ENCODE results near the gene SEC14L1. TPM values are rescaled to one million over a fixed set of nuclear protein-coding genes. Genes with fewer than 3 reads are reported as not detected.
"Not testable (repeated sequence)": the region's sequence is repeated elsewhere in the genome, so short reads cannot be mapped to it uniquely, and the experiment has no call there.

The SEC14L1 gene
- total RNA-seq, 2 experiments from 2014 or later, result 44.2 to 67.0 TPM

GRCh38 chr17:77153999-77154586 lies 13.3 kb downstream of the SEC14L1 start:
- POLR2A ChIA-PET, result no interaction called here
- Mint-ChIP-seq H3K27me3 (no peaks in the 10 kb centered on the region), H3K9me3 (ENCODE audit: low read depth) (no peaks in the 10 kb centered on the region), H3K4me3 (no peak overlapping the region), H3K36me3 (ENCODE audit: low read depth) (peaks cover 3% of the 10 kb centered on the region), H3K4me1 (peaks cover 34% of the 10 kb centered on the region), H3K27ac (no peak overlapping the region)
- ATAC-seq, result no peak
- no peak for DNase-seq
- CTCF ChIA-PET, result interaction anchor here (1.1 to 1.2 kb wide), 2 partner anchors 13 to 28 kb away, joined by 3 to 4 read pairs; no protein-coding TSS in a partner anchor
- intact Hi-C loops (cut with DNase I, micrococcal nuclease), result no loop called here

GRCh38 chr17:77155125-77155524 lies 14.4 kb downstream of the SEC14L1 start:
- CTCF ChIA-PET, result interaction anchor here (1.1 to 2.0 kb wide), 2 partner anchors 12 to 18 kb away, joined by 3 to 7 read pairs; no protein-coding TSS in a partner anchor
- no peaks in the 10 kb centered on the region for H3K27me3 Mint-ChIP-seq
- intact Hi-C loops (cut with DNase I, micrococcal nuclease), result no loop called here
- H3K27ac Mint-ChIP-seq, result peak overlapping the region; percentile 3
- H3K36me3 Mint-ChIP-seq (ENCODE audit: low read depth), result peaks cover 3% of the 10 kb centered on the region
- no peak for ATAC-seq
- no peak for DNase-seq
- POLR2A ChIA-PET, result no interaction called here
- no peaks in the 10 kb centered on the region for H3K9me3 Mint-ChIP-seq (ENCODE audit: low read depth)
- H3K4me3 Mint-ChIP-seq, result no peak overlapping the region
- H3K4me1 Mint-ChIP-seq, result peaks cover 38% of the 10 kb centered on the region

GRCh38 chr17:77157766-77158165 lies 17.0 kb downstream of the SEC14L1 start:
- H3K36me3 Mint-ChIP-seq (ENCODE audit: low read depth); ATAC-seq; POLR2A ChIA-PET; H3K9me3 Mint-ChIP-seq (ENCODE audit: low read depth); H3K27me3 Mint-ChIP-seq; DNase-seq; H3K27ac Mint-ChIP-seq; intact Hi-C loops (cut with DNase I, micrococcal nuclease); H3K4me3 Mint-ChIP-seq: not testable (repeated sequence)
- CTCF ChIA-PET, result interaction anchor here (1.0 kb wide), 1 partner anchor 12 kb away, joined by 3 read pairs; no protein-coding TSS in a partner anchor
- H3K4me1 Mint-ChIP-seq, result peaks cover 36% of the 10 kb centered on the region

GRCh38 chr17:77160091-77160874 lies 19.5 kb downstream of the SEC14L1 start:
- peaks cover 10% of the 10 kb centered on the region for H3K36me3 Mint-ChIP-seq (ENCODE audit: low read depth)
- intact Hi-C loops (cut with DNase I, micrococcal nuclease), result no loop called here
- H3K9me3 Mint-ChIP-seq (ENCODE audit: low read depth), result no peaks in the 10 kb centered on the region
- ChIA-PET CTCF (interaction anchor here (0.5 to 1.5 kb wide), 3 partner anchors 9 to 42 kb away, joined by 3 to 5 read pairs (median 4); no protein-coding TSS in a partner anchor), POLR2A (no interaction called here)
- no peak overlapping the region for H3K27ac Mint-ChIP-seq
- H3K4me3 Mint-ChIP-seq, result no peak overlapping the region
- ATAC-seq (no peak), DNase-seq (no peak)
- H3K27me3 Mint-ChIP-seq, result no peaks in the 10 kb centered on the region
- peaks cover 38% of the 10 kb centered on the region for H3K4me1 Mint-ChIP-seq

- H3K27me3 Mint-ChIP-seq, result no peaks in the 10 kb centered on the region
- peaks cover 35% of the 10 kb centered on the region for H3K4me1 Mint-ChIP-seq
- no peak overlapping the region for H3K27ac Mint-ChIP-seq
- no peak overlapping the region for H3K4me3 Mint-ChIP-seq
- ChIA-PET CTCF (interaction anchor here (0.5 to 1.5 kb wide), 2 partner anchors 10 to 43 kb away, joined by 3 to 5 read pairs; no protein-coding TSS in a partner anchor), POLR2A (no interaction called here)
- no peaks in the 10 kb centered on the region for H3K9me3 Mint-ChIP-seq (ENCODE audit: low read depth)
- intact Hi-C loops (cut with DNase I, micrococcal nuclease), result no loop called here
- DNase-seq (no peak), ATAC-seq (no peak)
- peaks cover 13% of the 10 kb centered on the region for H3K36me3 Mint-ChIP-seq (ENCODE audit: low read depth)
Measured at GRCh38 chr17:77160875-77161530, 20.2 kb downstream of the SEC14L1 start.

- Mint-ChIP-seq H3K4me1 (peaks cover 34% of the 10 kb centered on the region), H3K27me3 (no peaks in the 10 kb centered on the region), H3K27ac (no peak overlapping the region), H3K4me3 (no peak overlapping the region), H3K9me3 (ENCODE audit: low read depth) (peaks cover 2% of the 10 kb centered on the region), H3K36me3 (ENCODE audit: low read depth) (peaks cover 14% of the 10 kb centered on the region)
- POLR2A ChIA-PET, result no interaction called here
- CTCF ChIA-PET, result no interaction called here
- DNase-seq, result no peak
- intact Hi-C loops (cut with DNase I, micrococcal nuclease), result no loop called here
- ATAC-seq, result no peak
Measured at GRCh38 chr17:77161953-77162352, 21.2 kb downstream of the SEC14L1 start.

- H3K4me1 Mint-ChIP-seq, result peaks cover 32% of the 10 kb centered on the region
- no peaks in the 10 kb centered on the region for H3K27me3 Mint-ChIP-seq
- H3K9me3 Mint-ChIP-seq (ENCODE audit: low read depth), result peaks cover 11% of the 10 kb centered on the region
- no peak for DNase-seq
- CTCF ChIA-PET, result interaction anchor here (0.5 to 1.5 kb wide), 8 partner anchors 10 to 293 kb away, joined by 3 to 4 read pairs (median 3); no protein-coding TSS in a partner anchor
- POLR2A ChIA-PET, result no interaction called here
- intact Hi-C loops (cut with DNase I, micrococcal nuclease), result no loop called here
- H3K4me3 Mint-ChIP-seq, result no peak overlapping the region
- no peak for ATAC-seq
- H3K36me3 Mint-ChIP-seq (ENCODE audit: low read depth), result peaks cover 20% of the 10 kb centered on the region
- H3K27ac Mint-ChIP-seq, result peak overlapping the region; percentile 11
Measured at GRCh38 chr17:77163001-77163400, 22.2 kb downstream of the SEC14L1 start.

- Mint-ChIP-seq H3K4me3 (no peak overlapping the region), H3K36me3 (ENCODE audit: low read depth) (peaks cover 24% of the 10 kb centered on the region), H3K4me1 (peaks cover 27% of the 10 kb centered on the region), H3K27ac (peak overlapping the region; percentile 11), H3K27me3 (no peaks in the 10 kb centered on the region), H3K9me3 (ENCODE audit: low read depth) (peaks cover 14% of the 10 kb centered on the region)
- intact Hi-C loops (cut with DNase I, micrococcal nuclease), result no loop called here
- ChIA-PET CTCF (interaction anchor here (0.5 to 1.5 kb wide), 6 partner anchors 9 to 293 kb away, joined by 3 to 4 read pairs (median 3); no protein-coding TSS in a partner anchor), POLR2A (no interaction called here)
- no peak for DNase-seq
- ATAC-seq, result no peak
Measured at GRCh38 chr17:77163511-77164280, 22.9 kb downstream of the SEC14L1 start.

- no peak overlapping the region for H3K4me3 Mint-ChIP-seq
- peaks cover 14% of the 10 kb centered on the region for H3K9me3 Mint-ChIP-seq (ENCODE audit: low read depth)
- H3K27ac Mint-ChIP-seq, result peak overlapping the region; percentile 7
- ChIA-PET CTCF (interaction anchor here (0.5 kb wide), 1 partner anchor 295 kb away, joined by 3 read pairs; no protein-coding TSS in a partner anchor), POLR2A (no interaction called here)
- ATAC-seq, result no peak
- intact Hi-C loops (cut with DNase I, micrococcal nuclease), result no loop called here
- DNase-seq, result no peak
- peaks cover 27% of the 10 kb centered on the region for H3K4me1 Mint-ChIP-seq
- no peaks in the 10 kb centered on the region for H3K27me3 Mint-ChIP-seq
- peaks cover 26% of the 10 kb centered on the region for H3K36me3 Mint-ChIP-seq (ENCODE audit: low read depth)
Measured at GRCh38 chr17:77164483-77165091, 23.8 kb downstream of the SEC14L1 start.

GRCh38 chr17:77165577-77165976 lies 24.8 kb downstream of the SEC14L1 start:
- peaks cover 14% of the 10 kb centered on the region for H3K9me3 Mint-ChIP-seq (ENCODE audit: low read depth)
- H3K27me3 Mint-ChIP-seq, result no peaks in the 10 kb centered on the region
- H3K4me3 Mint-ChIP-seq, result no peak overlapping the region
- no peak overlapping the region for H3K27ac Mint-ChIP-seq
- ChIA-PET CTCF (interaction anchor here (1.4 kb wide), 1 partner anchor 17 kb away, joined by 4 read pairs; no protein-coding TSS in a partner anchor), POLR2A (no interaction called here)
- ATAC-seq, result no peak
- H3K36me3 Mint-ChIP-seq (ENCODE audit: low read depth), result peaks cover 26% of the 10 kb centered on the region
- DNase-seq, result no peak
- intact Hi-C loops (cut with DNase I, micrococcal nuclease), result no loop called here
- H3K4me1 Mint-ChIP-seq, result peaks cover 19% of the 10 kb centered on the region
